NB4 (cell line): ENCODE data around the gene TACC3.
A peak's percentile ranks its signal among the peaks of the same experiment; 100 is the strongest.

Experiments
- DNase-seq: peaks from one replicate; pipeline ENCODE4 v3.0.0; 2010; ENCODE audit warnings: low read depth
- H3K4me3 ChIP-seq: one replicate; pipeline ENCODE4 v1.5.1; 2011; ENCODE audit warnings: mild to moderate bottlenecking, low read depth, low read length, moderate library complexity
- CTCF ChIP-seq: IDR thresholded peaks from one replicate; pipeline ENCODE4 v1.5.1; 2012; ENCODE audit warnings: low read depth, low read length
- MYC ChIP-seq: IDR thresholded peaks from 2 replicates; pipeline ENCODE4 v1.6.1; 2011; ENCODE audit warnings: low read depth, low read length
- POLR2A ChIP-seq: IDR thresholded peaks from 2 replicates; pipeline ENCODE4 v1.6.1; 2011; ENCODE audit warnings: mild to moderate bottlenecking; ENCODE audit not compliant: insufficient read length; ENCODE audit errors: extremely low read depth
- TF ChIP-seq, protein P1 (sequence below): IDR thresholded peaks from 2 replicates; pipeline ENCODE4 v1.6.1; 2011; ENCODE audit warnings: low read depth, low read length

TACC3 gene

GRCh38 chr4:1714303-1715001 lies 6.9 kb upstream of the TACC3 start:
- DNase-seq = peak; percentile 32
- no peak for TF ChIP-seq POLR2A
- peak; percentile 13 for TF ChIP-seq CTCF
- TF ChIP-seq, protein P1, sequence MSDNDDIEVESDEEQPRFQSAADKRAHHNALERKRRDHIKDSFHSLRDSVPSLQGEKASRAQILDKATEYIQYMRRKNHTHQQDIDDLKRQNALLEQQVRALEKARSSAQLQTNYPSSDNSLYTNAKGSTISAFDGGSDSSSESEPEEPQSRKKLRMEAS = no peak
- TF ChIP-seq MYC = no peak
- peak overlapping the region; percentile 87 for H3K4me3 ChIP-seq

GRCh38 chr4:1715002-1715758 lies 6.1 kb upstream of the TACC3 start:
- peak; percentile 79 for DNase-seq
- TF ChIP-seq, protein P1 = peak; percentile 80
- no peak for TF ChIP-seq CTCF
- TF ChIP-seq POLR2A = no peak
- TF ChIP-seq MYC = peak; percentile 73
- peak overlapping the region; percentile 87 for H3K4me3 ChIP-seq

DNA sequence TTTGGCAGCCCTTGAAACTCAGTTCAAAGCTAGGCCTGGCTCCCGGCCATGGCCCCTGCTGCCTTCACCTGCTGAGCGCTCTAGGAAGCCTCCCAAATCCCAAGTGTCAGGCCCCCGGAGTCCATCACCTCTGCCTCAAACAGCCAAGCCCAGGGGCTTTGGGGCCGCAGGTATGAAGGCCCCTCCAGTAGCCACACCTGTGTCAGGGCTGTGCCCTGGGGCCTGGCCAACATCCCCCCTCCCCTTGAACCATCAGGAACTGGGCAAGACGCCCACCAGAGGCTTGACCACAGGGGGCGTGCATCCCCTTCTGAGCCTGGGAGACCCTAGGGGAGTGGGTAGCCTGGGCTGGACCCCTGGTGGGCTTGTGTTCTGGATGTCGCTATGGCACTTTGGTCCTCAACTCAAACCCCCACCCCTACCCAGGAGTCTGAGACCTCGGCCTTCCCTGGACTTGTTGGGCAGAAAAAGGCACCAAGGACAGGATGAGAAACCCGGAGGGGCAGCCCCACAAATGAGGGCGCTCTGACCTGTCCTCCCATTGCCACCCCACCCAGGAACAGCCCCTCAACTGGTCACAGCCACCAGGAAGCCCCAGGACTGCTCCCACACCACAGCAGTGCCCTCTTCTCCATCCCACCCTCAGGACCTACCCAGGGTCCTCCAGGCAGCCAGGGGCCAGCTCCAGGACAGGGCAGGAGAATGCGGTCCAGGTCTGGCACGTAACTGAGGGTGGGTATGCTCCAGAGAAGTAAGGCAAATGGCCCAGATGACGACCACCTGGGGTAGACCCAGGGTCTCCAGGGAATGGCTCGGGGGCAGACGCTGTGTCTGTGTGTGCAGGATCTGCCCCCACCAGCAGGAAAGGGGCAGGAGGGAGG lies 5.0 kb upstream of the TACC3 start:
- no peak for TF ChIP-seq MYC
- no peak for TF ChIP-seq CTCF
- TF ChIP-seq, protein P1 = no peak
- TF ChIP-seq POLR2A = no peak
- H3K4me3 ChIP-seq = no peak overlapping the region
- DNase-seq = no peak

DNA sequence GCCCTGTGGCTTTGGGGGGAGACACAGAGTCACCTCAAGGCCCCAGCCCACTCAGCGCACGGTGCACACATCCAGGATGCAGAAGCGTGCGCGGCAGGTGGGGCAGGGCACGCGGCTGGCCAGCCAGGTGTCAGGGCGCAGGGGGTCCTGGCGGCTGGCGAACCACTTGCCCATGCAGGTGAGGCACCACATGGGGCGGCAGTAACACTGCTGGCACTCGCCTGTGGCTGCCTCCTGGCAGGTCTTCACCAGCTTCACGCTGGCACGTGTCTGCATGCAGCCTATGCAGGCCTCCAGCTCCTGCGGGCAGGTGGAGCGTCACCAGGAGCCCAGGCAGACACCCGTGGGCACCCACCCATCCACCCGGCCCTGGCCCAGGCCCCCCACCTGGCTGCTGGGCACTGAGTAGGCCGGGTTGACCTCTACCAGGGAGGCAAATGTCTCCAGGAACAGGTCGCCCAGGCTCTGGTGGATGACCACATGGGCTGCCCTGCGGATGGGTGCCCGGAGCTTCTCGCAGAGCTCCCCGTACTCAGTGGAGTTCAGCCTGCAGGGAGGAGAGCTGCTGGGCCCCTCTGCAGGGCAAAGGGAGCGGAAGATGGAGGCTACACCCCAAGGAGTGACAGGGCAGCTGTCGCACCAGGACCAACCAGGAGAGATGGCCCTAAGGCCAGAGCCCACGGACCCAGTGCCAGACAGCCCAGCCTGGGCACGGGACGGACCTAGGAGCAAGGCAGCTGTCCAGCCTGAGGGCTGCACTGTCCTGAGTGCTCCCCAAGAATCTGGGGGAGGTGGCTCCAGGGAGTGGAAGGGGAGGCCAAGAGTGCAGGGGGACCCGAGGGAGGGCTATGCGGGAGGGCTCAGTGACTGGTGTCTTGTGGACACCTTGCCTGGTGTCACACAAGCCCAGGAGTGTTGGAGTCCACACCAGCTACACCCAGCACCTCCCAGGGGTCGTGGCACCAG lies 3.9 kb upstream of the TACC3 start:
- no peak for DNase-seq
- H3K4me3 ChIP-seq = no peak overlapping the region

More for the DNA sequence above, 3.9 kb upstream of the TACC3 start:
- TF ChIP-seq CTCF (no peak), POLR2A (no peak), MYC (no peak)
- TF ChIP-seq, protein P1 = no peak
